Epithelial cell of esophagus (primary cell): ENCODE measurements around the gene TCF25.

Experiments used
- DNase-seq: peaks from one replicate; pipeline ENCODE4 v3.0.0; 2010; ENCODE audit warnings: low read depth
- H3K4me3 ChIP-seq: 2 replicates; pipeline ENCODE4 v1.5.1; 2011; ENCODE audit warnings: mild to moderate bottlenecking, low read length, control low read depth
- CTCF ChIP-seq: IDR thresholded peaks from 2 replicates; pipeline ENCODE4 v1.5.1; 2011; ENCODE audit warnings: low read depth, mild to moderate bottlenecking, low read length, control low read depth, inconsistent platforms; ENCODE audit not compliant: insufficient read depth; ENCODE audit errors: missing control alignments

Gene TCF25

DNA sequence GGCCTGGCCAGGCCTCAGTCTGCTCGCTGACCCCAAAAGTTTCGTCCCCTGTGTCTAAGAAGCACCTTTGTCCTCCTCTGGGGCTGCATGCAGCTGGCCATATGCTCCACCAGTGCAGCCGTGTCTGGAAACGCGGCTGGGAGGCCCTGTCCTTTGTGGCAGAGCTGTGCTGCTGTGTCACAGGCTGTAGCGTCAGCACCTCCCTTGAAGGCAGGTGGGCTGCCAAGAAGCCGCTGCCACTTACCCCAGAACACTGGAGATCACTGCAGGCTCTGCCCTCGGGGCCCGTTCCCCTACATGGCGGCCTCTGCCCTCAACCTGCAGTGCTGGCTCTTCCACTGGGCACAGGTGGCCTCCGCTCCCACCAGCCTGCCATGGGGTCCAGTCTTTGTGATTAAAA lies 29.6 kb downstream of the TCF25 start:
- no peak for DNase-seq
- no peak for TF ChIP-seq CTCF
- no peak overlapping the region for H3K4me3 ChIP-seq

GRCh38 chr16:89903908-89904515 lies 30.6 kb downstream of the TCF25 start:
- no peak overlapping the region for H3K4me3 ChIP-seq
- TF ChIP-seq CTCF, result no peak
- DNase-seq, result no peak

DNA sequence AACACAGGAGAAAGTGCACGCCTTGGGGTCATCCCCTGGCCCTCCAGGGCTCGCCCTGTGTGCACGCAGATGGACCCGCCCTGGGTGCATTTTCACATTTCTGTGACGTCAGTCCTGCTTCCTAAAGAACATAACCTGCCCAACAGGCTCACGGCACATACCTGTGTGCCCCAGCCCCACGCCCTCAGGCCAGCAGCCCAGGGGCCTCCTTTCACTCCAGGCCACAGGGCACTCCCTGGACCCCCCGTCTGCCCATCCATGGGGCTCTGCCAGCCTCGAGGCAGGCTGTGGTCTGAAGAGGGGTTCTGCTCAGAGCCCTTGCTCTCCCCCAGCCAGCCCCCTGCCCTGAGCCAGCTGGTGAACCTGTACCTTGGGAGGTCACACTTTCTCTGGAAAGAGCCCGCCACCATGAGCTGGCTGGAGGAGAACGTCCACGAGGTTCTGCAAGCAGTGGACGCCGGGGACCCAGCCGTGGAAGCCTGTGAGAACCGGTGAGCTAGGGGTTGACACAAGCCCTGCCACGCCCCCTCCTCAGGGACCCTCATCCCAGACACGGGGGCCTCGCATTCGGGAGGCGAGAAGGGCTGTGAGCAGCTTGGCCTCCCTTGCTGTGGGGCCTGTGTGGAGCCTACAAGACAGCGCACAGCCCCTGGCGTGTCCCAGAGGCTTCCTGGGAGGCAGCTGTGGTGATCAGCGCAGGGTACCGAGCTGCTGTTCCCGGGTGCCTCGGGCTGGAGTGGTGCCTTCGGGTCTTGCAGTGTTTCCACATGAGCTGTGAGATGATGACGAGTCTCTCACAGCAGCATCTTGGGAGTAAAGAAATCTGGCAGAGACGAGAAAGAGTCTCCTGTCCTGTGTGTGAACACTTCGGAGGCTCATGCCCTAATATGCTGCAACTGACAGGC lies 31.5 kb downstream of the TCF25 start:
- no peak overlapping the region for H3K4me3 ChIP-seq
- TF ChIP-seq CTCF, result no peak
- DNase-seq, result peak; percentile 51

DNA sequence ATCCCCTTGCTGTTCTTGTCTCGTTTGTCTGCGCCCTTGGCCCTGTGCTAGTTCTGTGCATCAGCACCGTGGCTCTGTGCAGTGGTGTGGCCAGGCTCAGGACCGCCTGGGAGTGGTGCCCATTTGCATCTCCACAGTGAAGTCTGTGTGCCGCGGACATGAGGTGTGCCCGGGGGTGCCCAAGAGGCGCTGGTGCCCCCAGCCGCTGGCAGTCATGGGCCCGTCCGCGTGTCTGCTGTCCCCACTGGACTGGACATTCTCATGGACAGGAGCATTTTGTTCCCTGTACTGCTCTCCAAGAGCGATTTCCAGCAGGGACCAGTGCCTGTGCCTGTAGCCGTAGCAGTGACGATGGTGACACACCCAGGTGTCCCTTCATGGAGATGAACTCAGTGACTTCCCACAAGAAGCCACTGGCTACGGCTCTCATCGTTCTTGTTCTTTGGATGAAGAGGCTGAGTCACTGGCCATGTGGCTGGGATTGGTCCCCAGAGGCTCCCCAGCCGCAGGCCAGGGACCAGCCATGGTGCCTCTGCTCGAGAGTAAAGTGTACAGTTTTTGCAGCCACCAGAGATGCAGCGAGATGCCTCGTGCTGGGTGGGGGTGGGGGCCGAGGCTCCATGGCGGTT lies 32.2 kb downstream of the TCF25 start:
- H3K4me3 ChIP-seq, result no peak overlapping the region
- no peak for TF ChIP-seq CTCF

DNA sequence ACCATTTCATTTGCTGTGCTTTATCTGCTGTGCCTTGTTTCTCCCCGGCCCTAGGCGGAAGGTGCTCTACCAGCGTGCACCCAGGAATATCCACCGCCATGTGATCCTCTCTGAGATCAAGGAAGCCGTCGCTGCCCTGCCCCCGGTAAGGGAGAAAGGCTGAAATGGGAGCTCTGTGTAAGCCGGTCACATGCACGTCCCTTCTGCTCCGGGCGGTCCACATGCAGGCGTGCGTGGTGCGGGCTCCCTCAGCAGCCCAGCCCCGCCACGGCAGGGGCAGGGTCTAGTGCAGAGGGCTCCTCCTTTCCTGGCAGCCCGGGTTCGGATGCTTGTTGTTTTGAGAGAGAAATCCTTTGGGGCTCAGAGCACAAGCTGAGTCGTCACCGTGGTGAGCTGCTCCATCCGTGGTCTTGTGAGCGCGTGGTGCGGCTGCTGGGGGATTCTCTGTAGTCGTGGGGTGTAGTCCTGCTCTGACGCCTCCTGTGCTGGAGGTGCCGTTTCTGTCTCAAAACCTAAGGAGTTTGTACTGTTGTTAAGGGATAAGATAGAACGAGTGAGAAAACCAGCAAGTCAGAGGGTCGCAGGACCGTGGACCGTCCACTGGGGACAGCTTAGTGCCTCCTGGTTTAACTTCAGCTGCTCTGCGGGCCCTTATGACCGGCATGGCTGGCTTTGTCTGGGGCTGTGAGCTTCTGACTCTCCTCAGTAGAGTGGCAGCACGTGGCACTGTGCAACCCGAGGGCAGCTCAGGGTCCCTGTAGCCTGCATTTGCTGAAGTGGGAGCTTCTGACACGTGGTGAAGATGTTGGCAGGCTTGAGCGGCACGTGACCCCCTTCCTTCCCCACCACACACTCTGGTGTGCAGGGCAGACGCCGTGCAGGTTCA lies 33.0 kb downstream of the TCF25 start:
- no peak for TF ChIP-seq CTCF
- H3K4me3 ChIP-seq, result no peak overlapping the region
- no peak for DNase-seq

More for the DNA sequence above, 32.2 kb downstream of the TCF25 start:
- DNase-seq, result no peak

GRCh38 chr16:89907055-89907814 lies 33.8 kb downstream of the TCF25 start:
- no peak for TF ChIP-seq CTCF

More at GRCh38 chr16:89907055-89907814, 33.8 kb downstream of the TCF25 start:
- no peak overlapping the region for H3K4me3 ChIP-seq
- DNase-seq, result no peak
